ENCODE data around the gene TNS3.

The TNS3 gene

DNA sequence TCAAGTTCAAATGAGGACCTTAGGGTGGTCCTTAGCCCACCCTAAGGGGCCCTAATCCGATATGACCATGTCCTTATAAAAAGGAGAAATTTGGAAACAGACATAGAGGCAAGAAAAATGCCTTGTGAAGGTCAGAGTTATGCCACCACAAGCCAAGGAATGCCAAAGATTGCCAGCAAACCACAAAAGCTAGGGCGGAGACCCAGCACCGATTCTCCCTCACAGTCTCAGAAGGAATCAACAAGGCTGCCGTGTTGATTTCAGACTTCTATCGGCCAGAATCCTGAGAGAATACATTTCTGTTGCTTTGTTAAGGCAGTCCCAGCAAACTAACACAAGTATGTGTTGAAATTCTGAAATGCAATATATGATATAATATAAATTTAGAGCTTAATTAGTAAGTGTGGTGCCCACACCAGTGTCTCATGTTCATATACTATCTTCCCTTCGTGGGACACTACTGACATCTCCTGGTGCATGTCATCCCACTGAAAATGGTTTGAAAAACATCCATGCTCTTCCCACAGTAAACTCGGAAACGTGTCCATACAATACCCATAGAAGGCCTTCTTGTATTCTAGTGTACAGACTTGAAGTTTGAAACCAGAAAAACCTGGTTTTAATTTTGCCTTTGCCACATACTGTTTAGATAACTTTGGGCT lies 349.0 kb downstream of the TNS3 start:
- H3K27me3 Mint-ChIP-seq: no peaks in the 10 kb centered on the region
- H3K36me3 Mint-ChIP-seq: no peaks in the 10 kb centered on the region
- no peaks in the 10 kb centered on the region for H3K4me1 Mint-ChIP-seq
- H3K9me3 Mint-ChIP-seq: no peaks in the 10 kb centered on the region
- no peak overlapping the region for H3K4me3 Mint-ChIP-seq
- H3K27ac Mint-ChIP-seq: no peak overlapping the region
- no peak for DNase-seq
- CTCF ChIA-PET: no interaction called here

DNA sequence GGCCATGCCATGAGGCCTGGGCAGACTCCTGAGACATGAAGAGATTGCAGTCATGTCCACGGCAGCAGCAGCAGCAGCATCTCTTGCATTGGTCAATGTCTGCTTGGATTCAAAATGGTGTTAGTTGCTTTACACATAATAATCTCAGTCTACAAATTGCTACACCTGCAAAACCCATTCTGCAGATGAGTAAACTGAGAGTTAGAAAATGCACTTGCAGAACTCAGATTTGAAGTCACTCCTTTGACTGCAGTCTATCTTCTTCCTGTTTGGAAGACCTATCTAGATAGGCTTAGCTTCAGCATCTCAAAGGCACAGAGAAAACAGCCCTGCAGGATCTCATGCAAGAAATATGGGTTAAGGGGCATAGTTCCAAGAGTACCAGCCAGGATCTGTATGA lies 350.3 kb downstream of the TNS3 start:
- DNase-seq: no peak
- Mint-ChIP-seq H3K27ac (no peak overlapping the region), H3K4me1 (no peaks in the 10 kb centered on the region), H3K27me3 (no peaks in the 10 kb centered on the region), H3K36me3 (no peaks in the 10 kb centered on the region), H3K9me3 (no peaks in the 10 kb centered on the region), H3K4me3 (no peak overlapping the region)
- CTCF ChIA-PET: no interaction called here

DNA sequence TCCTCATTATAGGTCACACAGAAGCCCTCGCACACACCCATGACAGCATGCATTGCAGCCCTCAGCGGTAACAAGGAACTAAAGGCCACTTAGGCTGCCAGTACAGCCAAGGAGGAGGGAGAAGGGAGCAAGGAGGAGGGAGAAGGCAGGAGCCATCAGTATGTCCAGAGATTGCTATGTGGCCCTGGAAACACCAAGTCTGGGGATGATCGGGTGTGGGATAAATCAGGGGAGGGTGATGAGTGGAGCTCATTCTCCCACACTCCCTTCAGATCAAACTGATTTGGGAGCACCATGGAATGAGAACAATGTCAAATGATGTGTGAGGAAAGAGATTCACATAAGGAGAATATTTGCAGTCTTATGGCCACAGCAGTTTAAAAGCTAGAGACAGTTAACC lies 350.9 kb downstream of the TNS3 start:
- CTCF ChIA-PET: no interaction called here
- Mint-ChIP-seq H3K27ac (no peak overlapping the region), H3K9me3 (no peaks in the 10 kb centered on the region), H3K4me1 (no peaks in the 10 kb centered on the region), H3K36me3 (no peaks in the 10 kb centered on the region), H3K27me3 (no peaks in the 10 kb centered on the region), H3K4me3 (no peak overlapping the region)
- DNase-seq: no peak

DNA sequence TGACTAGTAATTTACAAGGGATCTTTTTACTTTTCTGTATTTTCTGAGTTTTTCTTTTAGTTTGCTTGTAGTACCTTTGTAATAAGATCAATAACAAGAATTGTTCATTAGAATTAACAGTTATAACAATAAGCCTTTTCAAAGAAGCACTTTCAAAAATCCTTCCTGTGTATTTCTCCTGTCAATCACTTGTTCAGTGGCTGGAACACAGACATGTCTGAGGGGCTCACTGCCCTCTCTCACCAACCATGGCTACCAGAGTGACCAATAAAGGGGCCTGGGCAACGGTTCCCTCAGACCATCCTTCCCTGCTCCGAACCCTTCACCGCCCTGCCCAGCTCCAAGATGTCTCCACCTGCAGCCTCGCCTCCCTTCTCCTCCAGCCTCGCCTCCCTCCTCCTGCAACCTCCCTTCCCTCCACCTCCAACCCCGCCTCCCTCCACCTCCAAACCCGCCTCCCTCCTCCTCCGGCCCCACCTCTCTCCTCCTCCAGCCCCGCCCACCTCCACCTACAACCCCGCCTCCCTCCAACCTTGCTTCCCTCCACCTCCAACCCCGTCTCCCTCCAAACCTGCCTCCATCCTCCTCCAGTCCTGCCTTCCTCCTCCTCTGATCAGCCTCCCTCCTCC lies 353.4 kb downstream of the TNS3 start:
- H3K27me3 Mint-ChIP-seq: no peaks in the 10 kb centered on the region
- CTCF ChIA-PET: no interaction called here
- H3K9me3 Mint-ChIP-seq: no peaks in the 10 kb centered on the region
- no peaks in the 10 kb centered on the region for H3K4me1 Mint-ChIP-seq
- no peak overlapping the region for H3K4me3 Mint-ChIP-seq
- DNase-seq: no peak
- H3K27ac Mint-ChIP-seq: no peak overlapping the region
- no peaks in the 10 kb centered on the region for H3K36me3 Mint-ChIP-seq

DNA sequence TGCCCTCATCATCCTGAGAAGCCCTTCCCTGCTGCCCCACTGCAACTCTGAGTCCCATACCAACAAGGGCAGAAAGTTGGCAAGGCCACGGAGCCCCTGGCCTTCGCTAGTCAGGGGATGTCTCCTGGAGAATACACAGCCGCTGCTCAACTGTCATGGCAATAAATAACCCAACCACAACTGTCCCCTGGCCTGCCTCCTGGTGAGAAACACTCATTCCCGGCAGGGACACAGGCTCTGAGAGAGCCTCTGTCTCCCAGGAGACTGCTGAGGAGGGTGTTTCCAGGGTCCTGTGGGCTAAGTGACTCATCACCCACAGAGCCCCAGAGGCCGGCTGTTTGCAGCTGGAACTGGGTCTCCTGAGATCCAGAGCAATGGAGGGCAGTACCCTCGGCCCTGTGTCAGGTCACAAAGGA lies 354.1 kb downstream of the TNS3 start:
- DNase-seq: no peak
- CTCF ChIA-PET: interaction anchor here (1.4 kb wide), 1 partner anchor 9 kb away, joined by 4 read pairs; no protein-coding TSS in a partner anchor
- Mint-ChIP-seq H3K36me3 (no peaks in the 10 kb centered on the region), H3K4me1 (no peaks in the 10 kb centered on the region), H3K4me3 (no peak overlapping the region), H3K27me3 (no peaks in the 10 kb centered on the region), H3K9me3 (no peaks in the 10 kb centered on the region), H3K27ac (no peak overlapping the region)

DNA sequence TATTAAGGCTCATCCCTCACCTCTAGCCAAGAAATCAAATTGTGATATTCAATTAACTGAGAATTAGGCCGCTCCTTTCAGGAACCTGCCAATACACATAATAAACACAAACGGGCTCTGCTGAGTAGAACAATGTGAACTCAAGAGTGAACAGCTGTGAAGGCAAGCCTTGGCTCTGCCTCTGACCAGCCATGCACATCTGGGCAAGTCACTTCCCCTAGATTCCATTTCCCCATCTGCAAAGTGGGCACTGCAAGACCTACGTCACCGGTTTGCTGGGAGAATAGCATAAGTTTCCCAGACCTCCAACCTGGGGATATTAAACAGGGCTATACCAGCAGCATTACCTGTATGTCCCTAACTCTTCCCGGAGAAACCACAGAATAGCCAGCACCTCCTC lies 355.2 kb downstream of the TNS3 start:
- no peak overlapping the region for H3K4me3 Mint-ChIP-seq
- no peaks in the 10 kb centered on the region for H3K9me3 Mint-ChIP-seq
- no peaks in the 10 kb centered on the region for H3K27me3 Mint-ChIP-seq
- CTCF ChIA-PET: interaction anchor here (1.4 kb wide), 1 partner anchor 8 kb away, joined by 4 read pairs; no protein-coding TSS in a partner anchor
- no peak for DNase-seq
- H3K36me3 Mint-ChIP-seq: no peaks in the 10 kb centered on the region
- H3K27ac Mint-ChIP-seq: no peak overlapping the region
- no peaks in the 10 kb centered on the region for H3K4me1 Mint-ChIP-seq

DNA sequence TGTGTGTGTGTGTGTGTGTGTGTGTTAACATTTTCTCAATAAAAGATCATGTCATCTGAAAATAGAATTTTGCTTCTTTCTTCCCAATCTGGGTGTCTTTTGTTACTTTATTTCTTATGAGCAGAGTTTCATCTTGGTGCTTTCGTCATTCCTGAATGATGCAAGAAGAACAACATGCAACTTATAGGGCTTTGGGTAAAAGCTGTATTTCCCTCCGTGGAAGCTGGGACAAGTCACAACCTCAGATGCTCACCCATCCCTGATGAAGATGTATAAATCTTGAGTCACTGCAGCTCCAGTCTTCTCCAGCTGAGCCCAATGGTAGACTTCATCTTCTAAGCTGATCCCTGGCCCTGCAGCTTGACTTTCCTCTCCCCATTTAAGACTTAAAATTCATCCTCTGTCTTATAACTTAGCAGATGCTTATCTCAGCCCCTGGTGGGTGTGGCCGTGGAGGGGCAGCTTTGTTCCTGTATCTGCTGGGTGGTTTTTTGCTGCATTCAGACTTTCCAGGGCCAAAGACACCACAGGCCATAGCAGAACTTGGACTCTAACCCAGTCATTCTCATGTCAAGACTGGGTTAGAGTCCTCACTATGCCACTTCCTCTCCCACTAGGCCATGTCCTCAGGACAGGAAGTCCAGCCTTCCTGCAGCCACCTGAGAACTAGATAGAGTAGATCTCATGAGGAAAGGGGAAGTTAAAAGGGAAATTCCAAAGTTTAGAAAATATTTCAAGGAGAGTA lies 356.4 kb downstream of the TNS3 start:
- no peaks in the 10 kb centered on the region for H3K36me3 Mint-ChIP-seq
- no peak overlapping the region for H3K27ac Mint-ChIP-seq
- no peaks in the 10 kb centered on the region for H3K4me1 Mint-ChIP-seq
- H3K4me3 Mint-ChIP-seq: no peak overlapping the region
- no peaks in the 10 kb centered on the region for H3K9me3 Mint-ChIP-seq
- CTCF ChIA-PET: no interaction called here
- H3K27me3 Mint-ChIP-seq: no peaks in the 10 kb centered on the region
- DNase-seq: no peak
